ENCODE results near the gene PTH2.

PTH2 gene

DNA sequence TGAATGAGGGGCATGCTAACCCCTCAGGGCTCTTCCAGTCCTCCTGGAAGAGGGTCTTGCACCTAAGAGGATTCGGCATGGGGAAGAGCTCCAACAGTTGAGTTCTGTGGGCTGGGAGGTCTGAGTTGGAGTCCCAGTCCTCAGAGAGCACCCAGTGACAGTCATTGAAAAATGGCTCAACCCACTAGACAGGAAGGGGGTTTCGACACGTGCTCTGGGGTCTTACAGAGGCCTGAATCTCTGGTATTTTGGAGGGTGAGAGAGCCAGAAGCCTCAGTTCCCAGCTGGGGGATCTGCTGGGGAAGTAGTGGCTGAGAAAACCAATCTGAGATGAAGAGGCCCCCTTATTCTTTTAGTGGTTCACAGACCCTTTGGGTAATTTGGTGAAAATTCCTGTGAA is 9.0 kb downstream of the PTH2 start:
- no peak overlapping the region for H3K4me3 ChIP-seq (ENCODE audit: control insufficient read depth, low read depth, low read length)
- TF ChIP-seq, protein P1, sequence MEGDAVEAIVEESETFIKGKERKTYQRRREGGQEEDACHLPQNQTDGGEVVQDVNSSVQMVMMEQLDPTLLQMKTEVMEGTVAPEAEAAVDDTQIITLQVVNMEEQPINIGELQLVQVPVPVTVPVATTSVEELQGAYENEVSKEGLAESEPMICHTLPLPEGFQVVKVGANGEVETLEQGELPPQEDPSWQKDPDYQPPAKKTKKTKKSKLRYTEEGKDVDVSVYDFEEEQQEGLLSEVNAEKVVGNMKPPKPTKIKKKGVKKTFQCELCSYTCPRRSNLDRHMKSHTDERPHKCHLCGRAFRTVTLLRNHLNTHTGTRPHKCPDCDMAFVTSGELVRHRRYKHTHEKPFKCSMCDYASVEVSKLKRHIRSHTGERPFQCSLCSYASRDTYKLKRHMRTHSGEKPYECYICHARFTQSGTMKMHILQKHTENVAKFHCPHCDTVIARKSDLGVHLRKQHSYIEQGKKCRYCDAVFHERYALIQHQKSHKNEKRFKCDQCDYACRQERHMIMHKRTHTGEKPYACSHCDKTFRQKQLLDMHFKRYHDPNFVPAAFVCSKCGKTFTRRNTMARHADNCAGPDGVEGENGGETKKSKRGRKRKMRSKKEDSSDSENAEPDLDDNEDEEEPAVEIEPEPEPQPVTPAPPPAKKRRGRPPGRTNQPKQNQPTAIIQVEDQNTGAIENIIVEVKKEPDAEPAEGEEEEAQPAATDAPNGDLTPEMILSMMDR (IDR thresholded peaks at IDR 0.05; ENCODE audit: control insufficient read depth, insufficient read depth, low read depth, low read length, missing control alignments), result no peak
- no peak for DNase-seq (ENCODE audit: low read depth)

DNA sequence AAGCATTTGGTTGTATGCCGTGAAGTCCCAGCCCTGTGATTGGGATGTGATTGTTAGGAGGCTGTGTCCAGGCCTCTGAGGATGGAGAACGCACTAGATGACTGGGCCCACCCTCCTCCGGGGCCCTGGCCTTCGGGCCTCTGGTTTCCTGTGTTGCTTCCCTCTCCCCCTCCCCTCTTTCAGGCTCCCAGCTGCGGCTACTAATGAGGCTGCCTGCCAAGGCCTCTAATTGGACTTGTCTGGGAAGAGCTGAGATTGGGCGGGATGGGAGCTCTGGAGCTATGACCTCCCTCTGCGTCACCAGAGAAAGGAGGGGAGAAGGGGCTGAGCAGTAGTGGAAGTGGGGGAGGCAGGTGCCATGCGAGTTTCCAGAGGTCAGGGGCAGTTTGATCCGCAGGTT is 9.9 kb downstream of the PTH2 start:
- TF ChIP-seq, protein P1 (IDR thresholded peaks at IDR 0.05; ENCODE audit: control insufficient read depth, insufficient read depth, low read depth, low read length, missing control alignments), result no peak
- DNase-seq (ENCODE audit: low read depth), result no peak
- H3K4me3 ChIP-seq (ENCODE audit: control insufficient read depth, low read depth, low read length), result no peak overlapping the region

DNA sequence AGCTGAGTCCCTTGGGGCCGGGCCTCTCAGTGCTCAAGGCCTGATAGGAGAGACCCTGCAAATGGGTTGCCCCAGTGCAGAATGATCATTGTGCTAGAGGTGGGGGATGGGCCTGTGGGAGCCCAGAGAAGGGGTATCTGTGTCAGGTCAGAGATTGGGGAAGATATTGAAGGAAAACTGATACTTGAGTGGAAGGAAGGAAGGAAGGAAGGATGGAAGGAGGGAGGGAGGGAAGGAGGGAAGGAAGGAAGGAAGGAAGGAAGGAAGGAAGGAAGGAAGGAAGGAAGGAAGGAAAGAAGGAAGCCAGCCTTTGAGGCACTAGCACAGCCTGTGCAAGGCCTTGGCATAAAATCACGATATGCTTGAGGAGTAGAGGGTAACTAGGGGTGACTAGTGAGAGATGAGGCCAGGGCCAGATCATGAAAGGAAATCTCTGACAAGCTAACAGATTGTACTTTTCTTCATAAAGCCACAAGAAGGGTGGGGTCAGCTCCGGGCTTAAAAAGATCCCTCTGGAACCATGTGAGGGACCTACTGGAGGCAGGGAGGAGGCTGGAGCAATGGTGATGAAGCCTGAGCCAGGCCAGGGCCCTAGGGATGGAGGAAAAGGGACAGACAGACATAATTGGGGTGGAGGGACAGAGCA is 11.4 kb downstream of the PTH2 start:
- DNase-seq (ENCODE audit: low read depth), result no peak
- no peak overlapping the region for H3K4me3 ChIP-seq (ENCODE audit: control insufficient read depth, low read depth, low read length)
- TF ChIP-seq, protein P1 (IDR thresholded peaks at IDR 0.05; ENCODE audit: control insufficient read depth, insufficient read depth, low read depth, low read length, missing control alignments), result no peak

DNA sequence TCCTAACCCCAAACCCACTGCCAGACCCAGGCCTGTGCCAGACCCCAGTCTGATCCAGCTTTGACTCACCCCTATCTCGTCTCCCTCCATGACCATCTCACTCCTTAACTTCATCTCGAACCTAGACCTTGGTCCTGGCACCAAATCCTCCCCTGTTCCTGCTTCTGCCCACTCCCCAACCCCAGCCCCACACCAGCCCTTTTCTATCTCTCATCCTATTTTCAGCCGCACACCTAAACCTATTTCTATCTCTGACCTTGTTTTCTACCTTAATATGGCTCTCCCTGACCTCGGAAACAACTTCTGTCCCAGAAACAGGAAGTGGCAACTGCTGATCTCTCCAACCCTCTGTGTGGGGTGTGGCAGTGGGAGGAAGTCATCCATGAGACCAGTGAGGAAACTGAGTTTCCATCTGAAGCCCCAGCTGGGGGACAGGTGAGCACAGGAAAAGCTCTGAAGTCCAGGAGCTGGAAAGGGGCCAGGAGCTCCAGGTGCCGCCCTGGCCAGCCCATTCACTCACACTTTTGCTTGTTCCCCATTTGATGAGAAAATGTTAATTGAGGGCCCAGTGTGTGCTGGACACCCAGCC is 13.7 kb downstream of the PTH2 start:
- TF ChIP-seq, protein P1 (IDR thresholded peaks at IDR 0.05; ENCODE audit: control insufficient read depth, insufficient read depth, low read depth, low read length, missing control alignments), result no peak
- no peak overlapping the region for H3K4me3 ChIP-seq (ENCODE audit: control insufficient read depth, low read depth, low read length)
- DNase-seq (ENCODE audit: low read depth), result no peak

DNA sequence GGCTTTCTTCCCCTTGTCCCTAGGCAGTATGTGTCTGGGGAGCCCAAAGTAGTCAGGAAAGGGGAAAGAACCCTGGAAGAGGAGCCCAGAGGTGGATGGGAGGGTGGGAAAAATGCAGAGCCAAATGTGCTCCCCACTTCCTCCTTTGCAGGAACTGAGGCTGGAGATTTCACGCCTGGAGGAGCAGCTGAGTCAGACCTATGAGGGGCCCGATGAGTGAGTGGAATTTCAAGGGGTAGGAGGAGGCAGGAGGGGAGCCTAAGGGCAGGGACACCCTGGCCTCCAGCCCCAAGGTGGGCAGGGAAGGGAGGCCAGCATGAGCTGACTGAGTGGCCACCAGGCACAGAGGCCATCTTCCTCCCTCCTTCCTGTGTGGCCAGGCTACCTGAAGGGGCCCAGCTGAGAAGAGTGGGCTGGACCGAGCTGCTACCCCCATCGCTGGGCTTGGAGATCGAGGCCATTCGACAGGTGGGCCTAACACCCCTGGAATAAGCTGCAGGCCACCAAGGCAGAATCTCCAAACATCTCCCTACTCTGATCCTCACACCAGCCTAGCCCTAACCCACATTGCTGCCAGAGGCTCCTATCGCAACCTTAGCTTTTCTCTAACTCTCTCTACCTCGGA is 14.3 kb downstream of the PTH2 start:
- H3K4me3 ChIP-seq (ENCODE audit: control insufficient read depth, low read depth, low read length), result no peak overlapping the region
- TF ChIP-seq, protein P1 (IDR thresholded peaks at IDR 0.05; ENCODE audit: control insufficient read depth, insufficient read depth, low read depth, low read length, missing control alignments), result no peak
- no peak for DNase-seq (ENCODE audit: low read depth)

DNA sequence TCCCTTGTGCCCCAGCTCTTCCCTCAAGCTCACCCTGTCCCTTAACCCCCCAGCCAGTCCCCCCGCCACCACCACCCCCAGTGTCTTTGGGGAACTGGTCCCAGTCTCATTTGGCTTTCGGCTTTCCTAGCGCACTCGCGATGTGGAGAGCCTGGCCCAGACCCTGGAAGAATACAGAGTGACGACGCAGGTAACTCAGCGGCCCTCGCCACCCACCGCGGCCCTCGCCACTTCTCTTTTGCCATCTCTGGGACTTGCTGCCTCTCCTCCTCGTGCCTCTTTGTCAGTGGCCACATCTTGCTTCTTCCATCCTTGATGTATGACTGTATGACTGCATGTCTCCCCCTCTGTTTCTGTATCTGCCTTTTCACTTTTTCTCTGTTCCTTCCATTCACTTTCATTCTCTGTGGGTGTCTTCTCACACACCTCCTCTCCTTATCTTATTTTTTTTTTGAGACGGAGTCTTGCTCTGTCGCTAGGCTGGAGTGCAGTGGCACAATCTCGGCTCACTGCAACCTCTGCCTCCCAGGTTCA is 15.7 kb downstream of the PTH2 start:
- DNase-seq (ENCODE audit: low read depth), result no peak
- H3K4me3 ChIP-seq (ENCODE audit: control insufficient read depth, low read depth, low read length), result no peak overlapping the region
- TF ChIP-seq, protein P1 (IDR thresholded peaks at IDR 0.05; ENCODE audit: control insufficient read depth, insufficient read depth, low read depth, low read length, missing control alignments), result no peak
